ENCODE results near the gene PARD3B. TPM values are rescaled to one million over a fixed set of nuclear protein-coding genes. Genes with fewer than 3 reads are reported as not detected.
A peak's percentile ranks its signal among the peaks of the same experiment; 100 is the strongest.

The PARD3B gene
- polyA plus RNA-seq, 5 donors = 13.6 to 22.9 (median 19.4) TPM

GRCh38 chr2:205610437-205610836 is 1065.2 kb downstream of the PARD3B start:
- DNase-seq = no peak

- no peak for DNase-seq
These were observed 1067.4 kb downstream of the PARD3B start for GRCh38 chr2:205612636-205613035.

- DNase-seq = no peak
These were observed 1068.8 kb downstream of the PARD3B start for GRCh38 chr2:205613970-205614559.

- no peak for DNase-seq
These were observed 1069.7 kb downstream of the PARD3B start for GRCh38 chr2:205614965-205615364.

- no peak for DNase-seq
These were observed 1072.6 kb downstream of the PARD3B start for GRCh38 chr2:205617905-205618304.

- no peak for DNase-seq
These were observed 1074.3 kb downstream of the PARD3B start for GRCh38 chr2:205619600-205619999.

GRCh38 chr2:205627085-205627484 is 1081.8 kb downstream of the PARD3B start:
- no peak for DNase-seq

GRCh38 chr2:205628422-205628821 is 1083.1 kb downstream of the PARD3B start:
- DNase-seq = no peak

GRCh38 chr2:205629091-205629776 is 1084.0 kb downstream of the PARD3B start:
- DNase-seq = no peak

- DNase-seq = peak; percentile 31 to 49
These were observed 1088.7 kb downstream of the PARD3B start for GRCh38 chr2:205633994-205634393.

- no peak for DNase-seq
These were observed 1091.5 kb downstream of the PARD3B start for GRCh38 chr2:205636549-205637319.

GRCh38 chr2:205637320-205637602 is 1092.0 kb downstream of the PARD3B start:
- DNase-seq = no peak

GRCh38 chr2:205637779-205638503 is 1092.7 kb downstream of the PARD3B start:
- no peak for DNase-seq

- DNase-seq = no peak
These were observed 1095.4 kb downstream of the PARD3B start for GRCh38 chr2:205640716-205641115.

GRCh38 chr2:205642599-205643356 is 1097.5 kb downstream of the PARD3B start:
- peak in 1 of 2 donors; percentile 10 for DNase-seq

GRCh38 chr2:205643391-205643885 is 1098.2 kb downstream of the PARD3B start:
- no peak for DNase-seq

GRCh38 chr2:205644018-205644417 is 1098.7 kb downstream of the PARD3B start:
- DNase-seq = no peak

- no peak for DNase-seq
These were observed 1101.4 kb downstream of the PARD3B start for GRCh38 chr2:205646680-205647079.

GRCh38 chr2:205650450-205650849 is 1105.2 kb downstream of the PARD3B start:
- no peak for DNase-seq

GRCh38 chr2:205650931-205651330 is 1105.7 kb downstream of the PARD3B start:
- no peak for DNase-seq

- no peak for DNase-seq
These were observed 1106.4 kb downstream of the PARD3B start for GRCh38 chr2:205651719-205652118.

Measured in right lung (tissue), 5 donors.